ENCODE data around the gene PDE8B. TPM values are rescaled to one million over a fixed set of nuclear protein-coding genes. Genes with fewer than 3 reads are reported as not detected.

The PDE8B gene
- polyA plus RNA-seq, 1 donor (not counting 4 experiments of a cell fraction or from before 2014, with no cell fraction given), result not detected

- Histone ChIP-seq H4K20me1 (ENCODE audit: control insufficient read depth, extremely low read depth, insufficient read depth, low read length) (no peaks in the 10 kb centered on the region), H3K4me3 (ENCODE audit: control insufficient read depth in 2 of 3, extremely low read depth in 1 of 3, insufficient read depth in 2 of 3, low read depth in 1 of 3, low read length in 3 of 3) (no peak overlapping the region), H3K9me3 (ENCODE audit: control insufficient read depth, low read depth, low read length) (no peaks in the 10 kb centered on the region), H2AFZ (ENCODE audit: control insufficient read depth, low read length) (no peak overlapping the region), H3K27me3 (ENCODE audit: control insufficient read depth, extremely low read depth, insufficient read depth, low read length) (peaks cover 10% of the 10 kb centered on the region), H3K9me1 (ENCODE audit: control insufficient read depth, extremely low read depth, insufficient read depth, low read length) (no peaks in the 10 kb centered on the region), H3K4me2 (ENCODE audit: control insufficient read depth, extremely low read depth, insufficient read depth, low read depth, low read length) (no peak overlapping the region), H3K27ac (ENCODE audit: control insufficient read depth, insufficient read depth, low read length) (no peak overlapping the region), H3K79me2 (ENCODE audit: control insufficient read depth, insufficient read depth, low read length) (no peaks in the 10 kb centered on the region), H3K36me3 (ENCODE audit: control insufficient read depth in 2 of 2, extremely low read depth in 1 of 2, insufficient read depth in 2 of 2, low read length in 2 of 2) (no peaks in the 10 kb centered on the region), H3K9ac (ENCODE audit: control insufficient read depth, extremely low read depth, insufficient read depth, low read length) (no peak overlapping the region), H3K4me1 (ENCODE audit: control insufficient read depth, extremely low read depth, insufficient read depth, low read length) (no peaks in the 10 kb centered on the region)
- no peak for TF ChIP-seq CTCF (optimal IDR thresholded peaks at IDR 0.05 in 1 of 3, IDR thresholded peaks at IDR 0.05 in 1 of 3, conservative IDR thresholded peaks at IDR 0.05 in 1 of 3; ENCODE audit: extremely low read depth in 1 of 3, insufficient read depth in 2 of 3, low read length in 3 of 3)
- TF ChIP-seq EZH2 (IDR thresholded peaks at IDR 0.05; ENCODE audit: low read length), result no peak
- FAIRE-seq, result no peak
- DNase-seq (ENCODE audit: low read depth, low spot score), result no peak
- dilution Hi-C loops (cut with MboI; ENCODE audit: extremely low pct_ligation_motif_present, low sequenced_read_pairs), result no loop called here
Measured at GRCh38 chr5:77295863-77296378, 85.4 kb downstream of the PDE8B start.

- Histone ChIP-seq H3K9me1 (ENCODE audit: control insufficient read depth, extremely low read depth, insufficient read depth, low read length) (no peaks in the 10 kb centered on the region), H3K9ac (ENCODE audit: control insufficient read depth, extremely low read depth, insufficient read depth, low read length) (no peak overlapping the region), H3K4me1 (ENCODE audit: control insufficient read depth, extremely low read depth, insufficient read depth, low read length) (no peaks in the 10 kb centered on the region), H3K27ac (ENCODE audit: control insufficient read depth, insufficient read depth, low read length) (no peak overlapping the region), H3K9me3 (ENCODE audit: control insufficient read depth, low read depth, low read length) (no peaks in the 10 kb centered on the region), H4K20me1 (ENCODE audit: control insufficient read depth, extremely low read depth, insufficient read depth, low read length) (no peaks in the 10 kb centered on the region), H3K4me2 (ENCODE audit: control insufficient read depth, extremely low read depth, insufficient read depth, low read depth, low read length) (no peak overlapping the region), H3K36me3 (ENCODE audit: control insufficient read depth in 2 of 2, extremely low read depth in 1 of 2, insufficient read depth in 2 of 2, low read length in 2 of 2) (no peaks in the 10 kb centered on the region), H3K27me3 (ENCODE audit: control insufficient read depth, extremely low read depth, insufficient read depth, low read length) (peaks cover 10% of the 10 kb centered on the region), H2AFZ (ENCODE audit: control insufficient read depth, low read length) (no peak overlapping the region), H3K79me2 (ENCODE audit: control insufficient read depth, insufficient read depth, low read length) (no peaks in the 10 kb centered on the region), H3K4me3 (ENCODE audit: control insufficient read depth in 2 of 3, extremely low read depth in 1 of 3, insufficient read depth in 2 of 3, low read depth in 1 of 3, low read length in 3 of 3) (no peak overlapping the region)
- TF ChIP-seq EZH2 (IDR thresholded peaks at IDR 0.05; ENCODE audit: low read length) (no peak), CTCF (optimal IDR thresholded peaks at IDR 0.05 in 1 of 3, IDR thresholded peaks at IDR 0.05 in 1 of 3, conservative IDR thresholded peaks at IDR 0.05 in 1 of 3; ENCODE audit: extremely low read depth in 1 of 3, insufficient read depth in 2 of 3, low read length in 3 of 3) (no peak)
- FAIRE-seq (no peak), DNase-seq (ENCODE audit: low read depth, low spot score) (no peak)
- dilution Hi-C loops (cut with MboI; ENCODE audit: extremely low pct_ligation_motif_present, low sequenced_read_pairs), result no loop called here
Measured at GRCh38 chr5:77298146-77298545, 87.7 kb downstream of the PDE8B start.

Data from keratinocyte (primary cell).